PC-3 (cell line): Measurements from ENCODE around the gene LRBA. TPM values are rescaled to one million over a fixed set of nuclear protein-coding genes. Genes with fewer than 3 reads are reported as not detected.

Experiments used
- ATAC-seq: fragments of 200-7000 bp; cut with Tn5 transposase; 2 replicates; pipeline ENCODE4 v1.9.1; 2020; ENCODE audit warnings: mild to moderate bottlenecking, moderate library complexity
- BruUV-seq: library from RNA; stranded (reverse); fragments of 400-500 nt; replicated peaks from 2 replicates; lab custom pipeline; 2021; lab: Mats Ljungman, UMichigan
- CTCF ChIA-PET: fragments of 300-600 bp; sonication (Branson Sonifier 250); formaldehyde crosslinking; loops from one replicate; lab custom pipeline; 2022; ENCODE audit warnings: antibody characterized with exemption; lab: Charles Lee
- POLR2A ChIA-PET: fragments of 300-600 bp; sonication (Branson Sonifier 250); formaldehyde crosslinking; loops from one replicate; lab custom pipeline; 2022; ENCODE audit warnings: antibody characterized with exemption; ENCODE audit not compliant: unreplicated experiment; lab: Charles Lee
- DNase-seq: peaks from one replicate; pipeline ENCODE4 v3.0.0-alpha.2; 2015
- H2AFZ ChIP-seq: fragments of 300-600 bp; sonication (generic); 2 replicates; pipeline ENCODE4 v1.6.0; 2016; ENCODE audit warnings: antibody characterized with exemption, low read length
- H3F3A ChIP-seq: fragments of 300-600 bp; sonication (generic); one replicate; pipeline ENCODE4 v1.6.0; 2017; ENCODE audit warnings: antibody characterized with exemption, low read length, control low read depth, mild to moderate bottlenecking; ENCODE audit not compliant: unreplicated experiment
- H3K27ac ChIP-seq: fragments of 300-600 bp; sonication (generic); 2 replicates; pipeline ENCODE4 v1.5.1; 2016; ENCODE audit warnings: mild to moderate bottlenecking, low read length
- H3K27me3 ChIP-seq: fragments of 300-600 bp; sonication (generic); 2 replicates; pipeline ENCODE4 v1.6.1; 2016; ENCODE audit warnings: low read length, mixed read lengths
- H3K36me3 ChIP-seq: fragments of 300-600 bp; sonication (generic); 2 replicates; pipeline ENCODE4 v1.6.1; 2016; ENCODE audit warnings: low read depth, mixed run types, low read length, mixed read lengths
- H3K4me1 ChIP-seq: fragments of 300-600 bp; sonication (generic); 2 replicates; pipeline ENCODE4 v1.5.1; 2016; ENCODE audit warnings: low read length; ENCODE audit not compliant: insufficient read depth
- H3K4me2 ChIP-seq: fragments of 300-600 bp; sonication (generic); 2 replicates; pipeline ENCODE4 v1.6.0; 2016; ENCODE audit warnings: low read length
- H3K4me3 ChIP-seq: fragments of 300-600 bp; sonication (generic); 2 replicates; pipeline ENCODE4 v1.5.1; 2016; ENCODE audit warnings: mild to moderate bottlenecking, low read length, mixed read lengths
- H3K79me2 ChIP-seq: fragments of 300-600 bp; sonication (generic); 2 replicates; pipeline ENCODE4 v1.6.1; 2017; ENCODE audit warnings: low read length, mixed read lengths
- H3K9ac ChIP-seq: fragments of 300-600 bp; sonication (generic); 2 replicates; pipeline ENCODE4 v1.6.0; 2016; ENCODE audit warnings: mild to moderate bottlenecking, low read length
- H3K9me2 ChIP-seq: fragments of 300-600 bp; sonication (generic); replicated peaks from 2 replicates; pipeline ENCODE4 v1.6.1; 2016; ENCODE audit warnings: mixed run types, low read length, mixed read lengths
- H3K9me3 ChIP-seq: fragments of 300-600 bp; sonication (generic); 2 replicates; pipeline ENCODE4 v1.6.1; 2016; ENCODE audit warnings: low read length, mixed read lengths
- H4K20me1 ChIP-seq: fragments of 300-600 bp; sonication (generic); 2 replicates; pipeline ENCODE4 v1.6.1; 2016; ENCODE audit warnings: low read length, mixed read lengths
- CTCF ChIP-seq: fragments of 300-600 bp; sonication (generic); conservative IDR thresholded peaks from 2 replicates; pipeline ENCODE4 v1.5.1; 2017; ENCODE audit warnings: antibody characterized with exemption, low read depth, mild to moderate bottlenecking, low read length
- EZH2 ChIP-seq: fragments of 300-600 bp; sonication (generic); IDR thresholded peaks from one replicate; pipeline ENCODE4 v1.6.1; 2017; ENCODE audit warnings: antibody characterized with exemption, mild to moderate bottlenecking, low read length; ENCODE audit not compliant: unreplicated experiment
- EZH2phosphoT487 ChIP-seq: fragments of 300-600 bp; sonication (generic); IDR thresholded peaks from 2 replicates; pipeline ENCODE4 v1.6.1; 2018; ENCODE audit warnings: mild to moderate bottlenecking, antibody characterized with exemption, low read length, borderline replicate concordance
- intact Hi-C: fragments of 100-400 bp; cut with micrococcal nuclease; formaldehyde crosslinking; loops from 2 replicates; pipeline ENCODE4 v1.9.0; 2023
- total RNA-seq: library from RNA; depleted of rRNA; stranded (reverse); fragments of >200 nt; gene quantifications from 2 replicates; pipeline ENCODE4 v1.2.3, GENCODE V29; 2014

LRBA gene
- total RNA-seq, 1 experiment from 2014 or later = 40.8 TPM

GRCh38 chr4:150479657-150480056, 535.4 kb downstream of the LRBA start:
- Histone ChIP-seq H3K9me3 (no peaks in the 10 kb centered on the region), H3K9ac (no peak overlapping the region), H2AFZ (no peak overlapping the region), H3K4me1 (no peaks in the 10 kb centered on the region), H3F3A (no peaks in the 10 kb centered on the region), H3K27me3 (no peaks in the 10 kb centered on the region), H3K4me3 (no peak overlapping the region), H3K36me3 (no peaks in the 10 kb centered on the region), H4K20me1 (no peaks in the 10 kb centered on the region), H3K9me2 (no peaks in the 10 kb centered on the region), H3K4me2 (no peak overlapping the region), H3K27ac (no peak overlapping the region), H3K79me2 (no peaks in the 10 kb centered on the region)
- ChIA-PET POLR2A (no interaction called here), CTCF (no interaction called here)
- no TSS peak for BruUV-seq
- ATAC-seq = no peak
- intact Hi-C loops = no loop called here
- DNase-seq = no peak
- TF ChIP-seq EZH2phosphoT487 (no peak), CTCF (no peak), EZH2 (no peak)

GRCh38 chr4:150477869-150478268, 537.2 kb downstream of the LRBA start:
- POLR2A ChIA-PET = no interaction called here

More at GRCh38 chr4:150477869-150478268, 537.2 kb downstream of the LRBA start:
- no peaks in the 10 kb centered on the region for H3K36me3 ChIP-seq
- no peak overlapping the region for H3K4me2 ChIP-seq
- no peaks in the 10 kb centered on the region for H4K20me1 ChIP-seq
- DNase-seq (no peak), ATAC-seq (no peak)
- H3K27me3 ChIP-seq = no peaks in the 10 kb centered on the region
- intact Hi-C loops = no loop called here
- H3K4me3 ChIP-seq = no peak overlapping the region
- no peak overlapping the region for H3K9ac ChIP-seq
- CTCF ChIA-PET = no interaction called here
- no peaks in the 10 kb centered on the region for H3K9me2 ChIP-seq
- no peak overlapping the region for H3K27ac ChIP-seq
- TF ChIP-seq CTCF (no peak), EZH2phosphoT487 (no peak), EZH2 (no peak)
- no peaks in the 10 kb centered on the region for H3K4me1 ChIP-seq
- BruUV-seq = no TSS peak
- no peak overlapping the region for H2AFZ ChIP-seq
- no peaks in the 10 kb centered on the region for H3F3A ChIP-seq
- H3K79me2 ChIP-seq = no peaks in the 10 kb centered on the region
- no peaks in the 10 kb centered on the region for H3K9me3 ChIP-seq
